NCI-H2107 treated with DMSO at 0.1 percent for 48 hours (cell line): ENCODE results near the gene MAGEA8.
"Not testable (repeated sequence)": the region's sequence is repeated elsewhere in the genome, so short reads cannot be mapped to it uniquely, and the experiment has no call there.

ENCODE experiments used
- DNase-seq: peaks from one replicate; lab custom pipeline; 2025; ENCODE audit not compliant: unreplicated experiment; lab: John Stamatoyannopoulos, UW

The MAGEA8 gene, protein sequence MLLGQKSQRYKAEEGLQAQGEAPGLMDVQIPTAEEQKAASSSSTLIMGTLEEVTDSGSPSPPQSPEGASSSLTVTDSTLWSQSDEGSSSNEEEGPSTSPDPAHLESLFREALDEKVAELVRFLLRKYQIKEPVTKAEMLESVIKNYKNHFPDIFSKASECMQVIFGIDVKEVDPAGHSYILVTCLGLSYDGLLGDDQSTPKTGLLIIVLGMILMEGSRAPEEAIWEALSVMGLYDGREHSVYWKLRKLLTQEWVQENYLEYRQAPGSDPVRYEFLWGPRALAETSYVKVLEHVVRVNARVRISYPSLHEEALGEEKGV

DNA sequence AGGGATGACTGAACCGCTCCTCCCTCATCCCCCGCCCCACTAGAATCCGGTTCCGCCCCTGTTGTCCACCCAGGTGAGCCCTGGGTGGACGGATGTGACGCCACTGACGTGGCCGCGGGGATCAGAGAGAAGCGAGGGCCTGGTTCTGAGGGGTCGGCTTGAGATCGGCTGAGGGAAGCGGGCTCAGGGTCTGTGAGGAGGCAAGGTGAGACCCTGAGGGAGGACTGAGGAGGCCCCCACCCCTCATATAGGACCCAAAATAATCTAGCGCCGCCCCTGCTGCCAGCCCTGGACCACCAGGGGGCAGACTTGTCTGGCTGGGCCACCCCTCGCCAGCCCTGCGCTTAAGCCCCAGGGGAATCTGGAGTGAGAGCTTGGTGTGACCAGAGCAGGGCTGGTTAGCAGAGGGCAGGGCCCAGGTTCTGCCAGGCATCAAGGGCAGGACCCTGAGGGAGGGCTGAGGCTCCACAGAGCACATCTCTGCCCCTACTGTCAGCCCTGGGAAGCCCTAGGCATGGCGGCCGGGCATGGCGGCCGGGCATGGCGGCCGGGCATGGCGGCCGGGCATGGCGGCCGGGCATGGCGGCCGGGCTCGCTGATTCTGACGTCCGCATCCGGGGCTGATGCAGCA, at the start of gene MAGEA8:
TSS of gene MAGEA8 (plus strand) at position 103 of the 631 bp plus-strand sequence. CDS start 3,090 bp downstream, outside the sequence.
- DNase-seq: no peak

DNA sequence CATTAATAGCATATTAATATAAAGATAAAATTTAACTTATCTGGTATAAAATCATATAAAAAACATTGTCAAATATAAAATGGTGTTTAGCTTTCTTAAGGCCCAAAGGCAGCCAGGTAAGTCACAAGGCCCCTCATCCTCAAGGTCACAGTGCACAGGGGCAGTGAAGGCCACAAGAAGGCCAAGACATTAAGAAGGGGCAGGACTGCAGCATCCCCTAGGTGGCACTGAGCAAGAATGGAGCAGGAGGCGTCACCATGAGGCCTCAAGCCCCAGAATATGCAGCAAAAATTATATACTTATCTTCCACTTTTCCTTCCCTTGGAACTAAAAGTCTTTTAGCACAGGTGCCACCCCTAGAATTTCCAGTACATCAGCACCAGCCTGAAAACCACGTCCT, 49.5 kb upstream of the MAGEA8 start:
- DNase-seq: no peak

DNA sequence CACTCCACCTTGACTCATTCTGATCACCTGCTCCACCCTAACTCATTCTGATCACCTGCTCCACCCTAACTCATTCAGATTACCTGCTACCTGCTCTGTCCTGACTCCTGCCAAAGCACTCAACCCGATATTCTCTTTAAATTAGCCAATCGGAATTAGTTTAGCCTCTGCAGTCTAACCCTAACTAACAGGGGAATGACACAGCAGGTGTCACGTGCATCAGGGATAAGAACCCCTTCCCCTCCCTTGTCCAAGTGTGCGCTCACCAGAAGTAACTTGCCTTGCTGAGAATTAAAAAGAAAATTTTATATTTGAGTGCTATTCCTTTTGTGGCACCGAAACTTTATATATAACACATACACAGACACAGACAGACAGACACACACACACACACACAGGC, 44.3 kb upstream of the MAGEA8 start:
- DNase-seq: not testable (repeated sequence)

DNA sequence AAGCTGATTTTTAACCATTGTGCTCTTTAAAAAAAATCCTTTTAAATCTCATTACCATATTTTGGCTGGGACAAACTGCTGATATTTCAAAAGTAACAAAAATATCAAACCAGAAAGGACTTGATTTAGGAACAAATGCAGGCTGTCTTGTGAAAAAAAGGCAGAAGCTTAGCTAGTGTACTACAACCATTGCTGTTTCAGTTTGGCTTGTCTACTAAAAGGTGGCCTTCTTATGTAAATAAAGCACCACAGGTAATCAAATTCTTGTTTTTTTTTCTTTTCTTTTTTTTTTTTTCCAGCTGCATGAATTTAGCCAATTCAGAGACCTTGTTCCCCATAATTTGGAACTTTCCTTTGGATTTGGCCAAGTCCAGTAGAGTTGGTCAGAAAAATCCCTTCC, 43.8 kb upstream of the MAGEA8 start:
- no peak for DNase-seq

DNA sequence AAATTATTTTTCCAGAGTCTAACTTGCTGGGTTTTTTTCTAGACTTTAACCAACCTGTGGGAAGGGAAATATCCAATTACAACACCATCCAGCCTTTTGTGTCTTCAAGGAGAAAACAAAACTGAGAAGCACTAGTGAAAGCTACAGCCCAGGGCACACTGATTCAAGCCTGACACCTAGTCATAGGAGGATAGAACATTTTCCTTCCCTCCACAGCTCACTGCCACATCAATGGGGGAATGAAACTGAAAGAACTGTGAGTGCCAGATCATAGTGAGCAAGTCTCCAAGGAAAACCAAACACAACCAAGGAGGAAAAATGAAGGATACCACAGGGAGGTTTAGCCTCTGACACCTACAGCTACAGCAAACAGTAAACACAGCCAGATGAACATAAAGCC, 43.3 kb upstream of the MAGEA8 start:
- DNase-seq: no peak

DNA sequence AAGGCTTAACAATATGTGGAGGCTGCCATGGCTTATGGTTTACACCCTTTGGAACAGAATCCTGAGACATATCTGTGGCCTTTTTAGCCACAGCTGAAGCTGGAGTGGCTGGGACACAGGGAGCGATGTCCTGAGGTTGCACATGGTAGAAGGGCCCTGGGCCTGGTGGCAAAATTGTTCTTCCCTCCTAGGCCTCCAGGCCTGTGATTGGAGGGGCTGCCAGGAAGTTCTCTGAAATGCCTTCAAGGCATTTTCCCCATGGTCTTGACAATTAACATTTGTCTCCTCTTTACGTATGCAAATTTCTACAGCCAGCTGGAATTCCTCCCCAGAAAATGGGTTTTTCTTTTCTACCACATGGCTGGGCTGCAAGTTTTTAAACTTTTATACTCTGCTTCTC, 39.1 kb upstream of the MAGEA8 start:
- no peak for DNase-seq

DNA sequence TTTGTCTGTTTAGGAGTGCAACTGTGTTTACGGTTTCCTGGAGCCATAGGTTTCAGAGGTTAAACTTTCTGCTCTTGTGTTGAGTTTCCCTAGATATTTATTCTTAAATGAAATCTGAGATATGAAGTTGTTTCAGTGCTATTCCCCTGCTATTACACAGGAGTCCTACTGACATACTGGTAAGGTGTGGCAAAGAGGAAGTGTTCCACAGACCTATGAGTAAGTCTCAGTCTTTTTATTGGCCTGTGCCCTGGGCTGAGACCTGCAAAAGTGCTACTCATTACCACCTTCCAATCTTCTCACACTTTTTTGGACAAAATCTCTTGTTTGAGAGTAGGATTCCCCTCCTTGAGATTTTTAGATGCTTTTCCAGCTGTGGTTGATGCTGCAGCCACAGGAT, 35.6 kb upstream of the MAGEA8 start:
- no peak for DNase-seq

DNA sequence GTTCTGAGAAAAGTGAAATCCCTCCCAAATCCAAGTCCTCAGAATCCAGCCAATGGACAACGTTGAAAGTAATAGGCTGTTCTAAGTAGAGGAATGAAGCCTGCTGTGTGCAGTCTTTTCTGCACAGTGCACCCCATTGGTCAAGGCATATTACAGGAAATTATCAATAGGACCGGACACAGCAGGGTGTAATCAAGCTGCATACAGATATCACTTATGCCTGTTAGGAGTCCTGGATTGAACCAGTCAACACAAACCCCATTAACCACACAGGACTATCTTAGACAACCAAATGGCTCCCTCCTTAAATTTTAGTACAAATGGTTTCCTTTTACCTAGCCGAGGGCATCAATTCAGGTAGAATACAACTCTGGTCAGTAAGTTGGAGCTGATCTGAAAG, 34.2 kb upstream of the MAGEA8 start:
- no peak for DNase-seq

DNA sequence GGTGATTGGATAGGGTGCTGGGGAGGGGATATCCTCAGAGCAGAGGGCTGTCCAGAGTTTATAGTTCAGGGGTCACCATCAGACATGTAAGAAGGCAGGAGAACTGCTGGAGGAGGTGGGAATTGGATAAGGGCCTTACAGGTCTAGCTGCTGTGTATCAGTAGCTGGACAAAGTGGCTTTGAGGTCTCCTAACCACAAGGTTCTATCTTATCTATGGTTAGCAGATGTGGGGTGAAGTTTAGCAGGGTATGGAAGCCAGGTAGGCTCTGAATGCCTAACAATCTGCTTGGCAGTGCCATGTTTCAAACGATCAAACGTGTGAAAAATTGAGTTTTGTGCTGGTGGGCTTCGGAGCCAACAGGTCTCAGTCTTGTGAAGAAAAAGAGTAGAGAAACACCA, 32.1 kb upstream of the MAGEA8 start:
- no peak for DNase-seq

DNA sequence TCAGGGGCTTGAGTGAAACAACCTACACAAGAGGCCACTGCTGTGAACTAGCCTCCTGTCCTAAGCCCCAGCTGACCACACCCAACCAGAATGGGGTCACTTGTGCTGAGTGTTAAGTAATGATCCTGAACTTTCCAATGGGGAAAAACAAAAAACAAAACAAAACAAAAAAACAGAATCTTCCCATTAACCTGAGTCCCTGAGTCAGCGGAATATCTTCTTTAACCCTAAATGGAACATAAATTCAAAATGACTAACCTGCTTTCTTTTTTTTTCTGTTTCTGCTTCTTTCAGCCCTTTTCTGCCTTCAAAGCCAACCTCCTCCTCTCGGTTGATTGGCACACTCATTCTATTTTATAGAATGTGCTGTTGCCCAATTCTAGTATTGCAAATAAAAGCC, 31.2 kb upstream of the MAGEA8 start:
- DNase-seq: no peak

DNA sequence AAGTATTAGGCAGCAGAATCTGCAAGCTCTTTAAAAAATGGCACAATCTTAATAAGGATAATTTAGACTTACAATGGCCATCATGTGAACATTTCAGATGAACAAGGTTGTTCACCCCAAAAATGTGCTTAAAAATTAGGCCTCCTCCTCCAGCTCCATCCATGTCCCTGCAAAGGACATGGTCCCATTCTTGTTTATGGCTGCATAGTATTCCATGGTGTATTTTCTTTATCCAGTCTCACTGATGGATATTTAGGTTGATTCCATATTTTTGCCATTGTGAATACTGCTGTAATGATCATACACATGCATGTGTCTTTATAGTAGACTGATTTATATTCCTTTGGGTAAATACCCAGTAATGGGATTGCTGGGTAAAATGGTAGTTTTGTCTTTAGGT, 29.1 kb upstream of the MAGEA8 start:
- DNase-seq: no peak

DNA sequence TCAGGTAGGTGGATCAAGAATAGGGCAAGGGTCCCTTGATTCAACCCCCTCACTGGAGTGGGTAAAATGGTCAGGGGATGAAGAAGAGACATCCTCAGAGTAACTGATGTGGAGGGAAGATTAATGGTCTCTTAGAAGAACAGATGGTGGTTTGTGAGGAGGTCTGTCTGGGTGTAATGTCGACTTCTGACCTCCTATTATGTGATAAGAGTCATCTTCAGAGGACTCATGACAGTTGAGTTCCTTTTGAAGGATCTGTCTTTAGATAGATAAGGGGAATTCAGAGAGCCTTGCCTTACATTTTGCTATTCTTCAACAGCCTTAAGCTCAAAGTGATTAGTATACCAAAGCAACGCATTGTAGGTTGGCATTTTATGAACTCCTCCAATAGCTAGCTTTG, 27.1 kb upstream of the MAGEA8 start:
- DNase-seq: no peak

DNA sequence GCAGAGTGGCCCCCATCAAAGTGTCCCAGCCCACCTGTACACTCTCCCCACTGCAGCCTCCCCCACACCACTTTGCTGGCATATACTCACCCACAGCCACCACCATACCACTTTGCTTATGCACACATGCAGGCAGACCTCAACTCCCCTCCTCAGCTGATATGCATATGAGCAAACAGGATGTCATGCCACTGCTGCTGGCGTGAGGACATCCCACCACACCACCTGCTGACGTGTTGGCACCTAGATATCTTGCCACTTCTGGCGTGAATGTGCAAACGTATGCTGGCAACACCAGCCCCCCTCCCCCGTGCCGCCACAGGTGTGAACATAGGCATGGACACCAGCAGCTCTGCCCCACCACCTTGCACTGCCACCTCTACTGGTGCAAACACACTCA, 22.4 kb upstream of the MAGEA8 start:
- no peak for DNase-seq

DNA sequence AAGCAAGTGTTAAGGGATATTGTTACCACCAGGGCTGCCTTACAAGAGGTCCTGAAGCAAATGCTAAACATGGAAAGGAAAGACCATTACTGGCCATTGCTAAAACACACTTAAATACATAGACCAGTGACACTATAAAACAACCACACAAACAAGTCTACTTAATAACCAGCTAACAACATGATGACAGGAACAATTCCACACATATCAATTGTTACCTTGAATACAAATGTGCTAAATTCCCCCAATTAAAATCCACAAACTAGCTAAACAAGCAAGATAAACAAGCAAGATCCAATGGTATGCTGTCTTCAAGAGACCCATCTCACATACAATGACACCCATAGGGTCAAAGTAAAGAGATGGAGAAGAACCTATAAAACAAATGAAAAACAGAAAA, 20.5 kb upstream of the MAGEA8 start:
- no peak for DNase-seq

DNA sequence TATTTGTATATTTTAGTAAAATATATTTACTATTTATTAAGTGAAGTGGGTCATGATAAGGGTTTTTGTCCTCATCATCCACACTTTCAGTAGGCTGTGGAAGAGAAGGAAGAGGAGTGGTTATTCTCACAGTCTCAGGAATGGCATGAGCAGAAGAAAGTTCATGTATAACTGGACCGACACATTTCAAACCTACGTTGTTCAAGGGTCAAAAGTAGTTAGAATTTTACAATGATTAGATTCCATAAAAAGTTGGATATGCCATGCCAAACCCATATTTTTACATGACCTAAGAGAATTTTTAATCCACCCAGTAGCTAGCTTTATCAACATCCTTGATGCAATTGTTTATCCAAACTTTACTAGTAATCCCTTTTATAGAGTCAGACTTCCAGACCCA, 15.6 kb upstream of the MAGEA8 start:
- DNase-seq: no peak

DNA sequence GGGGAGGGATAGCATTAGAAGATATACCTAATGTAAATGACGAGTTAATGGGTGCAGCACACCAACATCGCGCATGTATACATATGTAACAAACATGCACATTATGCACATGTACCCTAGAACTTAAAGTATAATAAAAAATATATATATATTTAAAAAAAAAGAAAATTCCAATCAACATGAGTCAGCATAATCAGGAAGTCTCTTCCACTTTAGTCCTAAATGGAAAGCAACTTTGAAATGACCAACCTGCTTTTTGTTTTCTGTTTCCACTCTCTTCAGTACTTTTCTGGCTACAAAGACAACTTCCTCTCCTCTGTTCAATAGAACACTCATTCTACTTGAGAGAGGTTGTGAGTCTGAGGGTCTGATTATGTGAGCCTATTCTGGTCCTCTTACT, 13.5 kb upstream of the MAGEA8 start:
- DNase-seq: no peak

DNA sequence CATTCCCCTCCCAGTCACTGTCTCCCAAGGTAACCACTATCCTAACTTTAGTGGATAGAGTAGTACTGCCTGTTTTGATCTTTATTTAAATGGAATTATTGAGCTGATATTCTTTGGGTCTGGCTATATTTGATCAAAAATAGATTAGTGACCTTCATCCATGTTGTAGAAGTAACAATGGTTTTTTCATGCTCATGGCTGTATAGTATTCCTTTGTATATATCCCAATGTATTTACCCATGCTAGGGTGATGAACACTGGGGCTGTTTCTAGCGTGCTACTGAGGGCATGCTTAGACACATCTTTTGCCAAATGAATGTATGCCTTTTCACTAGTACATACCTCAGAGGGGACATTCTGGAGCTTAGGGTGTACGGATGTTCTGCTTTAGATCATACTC, 10.1 kb upstream of the MAGEA8 start:
- no peak for DNase-seq

DNA sequence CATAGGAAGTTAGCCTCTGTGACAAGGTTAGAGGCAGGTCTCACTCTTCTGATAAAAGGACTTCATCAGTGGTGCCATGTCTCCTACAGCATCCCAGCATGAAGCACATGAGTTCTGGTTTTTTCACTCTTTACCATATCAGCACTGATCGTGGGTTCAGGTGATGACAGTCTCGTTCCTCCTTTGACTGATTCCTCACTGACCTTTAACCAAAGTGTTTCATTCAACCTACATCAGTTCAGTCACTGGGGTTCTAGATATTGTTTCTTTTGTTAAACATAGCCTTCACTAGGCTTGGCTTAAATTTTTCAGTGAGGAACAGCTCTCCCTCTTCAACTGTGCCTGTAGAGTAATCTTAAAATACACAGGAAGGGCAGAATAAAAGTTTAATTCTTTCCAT, 9.6 kb upstream of the MAGEA8 start:
- no peak for DNase-seq

DNA sequence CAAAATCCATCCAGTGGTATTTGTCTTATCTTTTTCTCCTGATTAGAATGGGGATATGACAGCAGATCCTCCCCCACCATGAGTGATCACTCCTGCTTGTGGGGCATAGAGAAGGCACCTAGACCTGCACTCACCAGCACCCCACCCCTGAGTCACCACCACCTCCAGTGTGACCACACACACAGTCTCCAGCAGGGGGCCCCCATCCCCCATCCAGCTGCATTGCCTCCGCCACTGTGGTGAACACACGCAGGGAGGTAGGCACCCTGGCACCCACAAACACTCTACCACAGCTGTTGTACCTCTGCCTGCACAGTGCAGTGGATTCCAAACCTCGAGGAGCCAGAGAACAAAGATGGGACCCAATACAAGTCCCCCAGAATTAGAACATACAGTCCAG, 9.0 kb upstream of the MAGEA8 start:
- DNase-seq: no peak

DNA sequence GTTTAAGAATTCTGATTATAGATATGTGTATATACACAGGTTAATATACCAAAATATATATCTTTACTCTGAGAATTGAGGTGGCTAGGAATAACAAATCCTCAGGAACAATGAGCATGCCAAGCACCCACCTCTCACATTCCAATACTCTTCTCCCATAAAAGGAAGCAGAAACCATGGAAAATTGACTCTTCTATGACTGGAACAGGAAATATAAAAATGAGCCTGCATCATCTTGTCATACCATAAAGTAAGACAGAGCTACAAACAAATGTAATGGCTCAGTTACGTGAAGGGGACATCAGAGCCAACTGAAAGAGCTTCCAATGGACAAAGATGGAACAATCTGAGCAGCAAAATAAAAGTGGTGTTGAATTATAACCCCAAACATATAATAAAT, 3.8 kb upstream of the MAGEA8 start:
- DNase-seq: no peak

DNA sequence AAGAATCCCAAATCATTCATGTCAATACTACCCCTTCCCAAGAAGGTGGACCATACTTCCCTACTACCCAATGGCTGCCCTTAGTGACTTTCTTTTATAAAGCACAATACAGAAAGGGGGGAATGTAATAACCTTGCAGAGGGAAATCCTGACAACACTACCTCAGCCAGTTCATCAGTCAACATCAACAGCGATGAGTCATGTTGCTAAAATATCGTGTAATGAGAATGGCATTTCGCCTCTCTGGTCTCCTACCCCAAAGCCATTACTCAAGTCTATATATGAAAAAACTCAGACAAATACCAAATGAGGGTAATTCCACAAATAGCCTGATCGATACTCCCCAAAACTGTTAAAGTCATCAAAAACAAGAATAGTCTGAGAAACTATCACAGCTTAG, 3.3 kb upstream of the MAGEA8 start:
- no peak for DNase-seq

DNA sequence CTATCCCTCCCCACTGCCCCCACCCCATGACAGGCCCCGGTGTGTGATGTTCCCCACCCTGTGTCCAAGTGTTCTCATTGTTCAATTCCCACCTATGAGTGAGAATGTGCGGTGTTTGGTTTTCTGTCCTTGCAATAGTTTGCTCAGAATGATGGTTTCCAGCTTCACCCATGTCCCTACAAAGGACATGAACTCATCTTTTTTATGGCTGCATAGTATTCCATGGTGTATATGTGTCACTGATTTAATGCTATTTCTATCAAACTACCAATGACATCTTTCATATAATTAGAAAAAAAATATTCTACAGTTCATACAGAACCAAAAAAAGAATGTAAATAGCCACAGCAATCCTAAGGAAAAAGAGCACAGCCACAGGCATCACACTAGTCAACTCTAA, 9.8 kb downstream of the MAGEA8 start:
- DNase-seq: not testable (repeated sequence)

DNA sequence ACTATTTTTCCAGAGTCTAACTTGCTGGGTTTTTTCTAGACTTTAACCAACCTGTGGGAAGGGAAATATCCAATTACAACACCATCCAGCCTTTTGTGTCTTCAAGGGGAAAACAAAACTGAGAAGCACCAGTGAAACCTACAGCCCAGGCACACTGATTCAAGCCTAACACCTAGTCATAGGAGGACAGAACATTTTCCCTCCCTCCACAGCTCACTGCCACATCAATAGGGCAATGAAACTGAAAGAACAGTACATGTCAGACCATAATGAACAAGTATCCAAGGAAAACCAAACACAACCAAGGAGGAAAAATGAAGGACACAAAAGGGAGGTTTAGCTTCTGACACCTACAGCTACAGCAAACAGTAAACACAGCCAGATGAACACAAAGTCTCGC, 17.6 kb downstream of the MAGEA8 start:
- DNase-seq: no peak
